Skeletal muscle satellite cell (primary cell): ENCODE data around the gene TBC1D3B.
"Not testable (repeated sequence)": the region's sequence is repeated elsewhere in the genome, so short reads cannot be mapped to it uniquely, and the experiment has no call there.

Experiments used
- H3K27me3 ChIP-seq: 2 replicates; pipeline ENCODE4 v1.7.0; 2013; ENCODE audit warnings: low read length; ENCODE audit not compliant: control insufficient read depth, insufficient read depth
- H3K36me3 ChIP-seq: 2 replicates; pipeline ENCODE4 v1.7.0; 2013; ENCODE audit warnings: mild to moderate bottlenecking, control low read depth, low read length; ENCODE audit not compliant: insufficient read depth
- H3K4me1 ChIP-seq: 2 replicates; pipeline ENCODE4 v1.7.0; 2013; ENCODE audit warnings: low read length; ENCODE audit not compliant: control insufficient read depth, insufficient read depth
- H3K4me2 ChIP-seq: 2 replicates; pipeline ENCODE4 v1.7.0; 2013; ENCODE audit warnings: mild to moderate bottlenecking, low read length
- H3K4me3 ChIP-seq: 2 replicates; pipeline ENCODE4 v1.7.0; 2013; ENCODE audit warnings: low read length
- H3K9ac ChIP-seq: 2 replicates; pipeline ENCODE4 v1.7.0; 2013; ENCODE audit warnings: mild to moderate bottlenecking, low read depth, low read length, moderate library complexity
- H3K9me3 ChIP-seq: replicated peaks from 2 replicates; pipeline ENCODE4 v1.7.0; 2013; ENCODE audit warnings: mild to moderate bottlenecking, control low read depth, low read length

TBC1D3B gene

GRCh38 chr17:36196131-36196486 lies 19.7 kb upstream of the TBC1D3B start:
- H3K4me2 ChIP-seq: no peak overlapping the region
- no peak overlapping the region for H3K9ac ChIP-seq
- peaks cover 8% of the 10 kb centered on the region for H3K27me3 ChIP-seq
- H3K9me3 ChIP-seq: no peaks in the 10 kb centered on the region
- H3K36me3 ChIP-seq: no peaks in the 10 kb centered on the region
- no peaks in the 10 kb centered on the region for H3K4me1 ChIP-seq
- no peak overlapping the region for H3K4me3 ChIP-seq

- H3K4me2 ChIP-seq: no peak overlapping the region
- H3K4me1 ChIP-seq: no peaks in the 10 kb centered on the region
- no peak overlapping the region for H3K9ac ChIP-seq
- H3K27me3 ChIP-seq: peaks cover 8% of the 10 kb centered on the region
- no peaks in the 10 kb centered on the region for H3K9me3 ChIP-seq
- no peaks in the 10 kb centered on the region for H3K36me3 ChIP-seq
- no peak overlapping the region for H3K4me3 ChIP-seq
Observed at GRCh38 chr17:36195434-36196130, 19.1 kb upstream of the TBC1D3B start.

- H3K9ac ChIP-seq, H3K36me3 ChIP-seq, H3K4me1 ChIP-seq, H3K27me3 ChIP-seq, H3K9me3 ChIP-seq, H3K4me2 ChIP-seq, H3K4me3 ChIP-seq: not testable (repeated sequence)
Observed at GRCh38 chr17:36194832-36195433, 18.5 kb upstream of the TBC1D3B start.

- not testable (repeated sequence) for H3K4me1 ChIP-seq, H3K4me3 ChIP-seq, H3K36me3 ChIP-seq, H3K9me3 ChIP-seq, H3K4me2 ChIP-seq, H3K27me3 ChIP-seq, H3K9ac ChIP-seq
Observed at GRCh38 chr17:36194147-36194831, 17.9 kb upstream of the TBC1D3B start.

GRCh38 chr17:36193216-36193775 lies 16.9 kb upstream of the TBC1D3B start:
- peaks cover 3% of the 10 kb centered on the region for H3K27me3 ChIP-seq
- H3K4me3 ChIP-seq: no peak overlapping the region
- H3K9ac ChIP-seq: no peak overlapping the region
- no peaks in the 10 kb centered on the region for H3K9me3 ChIP-seq
- H3K4me2 ChIP-seq: no peak overlapping the region
- H3K4me1 ChIP-seq: no peaks in the 10 kb centered on the region
- no peaks in the 10 kb centered on the region for H3K36me3 ChIP-seq

- H3K27me3 ChIP-seq, H3K4me2 ChIP-seq, H3K4me3 ChIP-seq, H3K9me3 ChIP-seq, H3K9ac ChIP-seq, H3K4me1 ChIP-seq, H3K36me3 ChIP-seq: not testable (repeated sequence)
Observed at GRCh38 chr17:36190549-36191330, 14.3 kb upstream of the TBC1D3B start.

GRCh38 chr17:36189993-36190392 lies 13.6 kb upstream of the TBC1D3B start:
- H3K4me3 ChIP-seq, H3K36me3 ChIP-seq, H3K9ac ChIP-seq, H3K27me3 ChIP-seq, H3K4me2 ChIP-seq, H3K4me1 ChIP-seq, H3K9me3 ChIP-seq: not testable (repeated sequence)

GRCh38 chr17:36188891-36189306 lies 12.5 kb upstream of the TBC1D3B start:
- Histone ChIP-seq H3K9ac (no peak overlapping the region), H3K36me3 (no peaks in the 10 kb centered on the region), H3K4me3 (no peak overlapping the region), H3K4me2 (no peak overlapping the region), H3K27me3 (peaks cover 3% of the 10 kb centered on the region), H3K9me3 (no peaks in the 10 kb centered on the region), H3K4me1 (no peaks in the 10 kb centered on the region)

GRCh38 chr17:36187943-36188665 lies 11.7 kb upstream of the TBC1D3B start:
- H3K4me3 ChIP-seq, H3K27me3 ChIP-seq, H3K4me2 ChIP-seq, H3K36me3 ChIP-seq, H3K9me3 ChIP-seq, H3K9ac ChIP-seq, H3K4me1 ChIP-seq: not testable (repeated sequence)

GRCh38 chr17:36186810-36187763 lies 10.7 kb upstream of the TBC1D3B start:
- not testable (repeated sequence) for H3K9me3 ChIP-seq, H3K9ac ChIP-seq, H3K4me1 ChIP-seq, H3K27me3 ChIP-seq, H3K4me2 ChIP-seq, H3K36me3 ChIP-seq, H3K4me3 ChIP-seq
